Measurements from ENCODE around the gene FBXO39.

- TF ChIP-seq POLR2A (IDR thresholded peaks at IDR 0.05), result no peak
- TF ChIP-seq, protein P1, sequence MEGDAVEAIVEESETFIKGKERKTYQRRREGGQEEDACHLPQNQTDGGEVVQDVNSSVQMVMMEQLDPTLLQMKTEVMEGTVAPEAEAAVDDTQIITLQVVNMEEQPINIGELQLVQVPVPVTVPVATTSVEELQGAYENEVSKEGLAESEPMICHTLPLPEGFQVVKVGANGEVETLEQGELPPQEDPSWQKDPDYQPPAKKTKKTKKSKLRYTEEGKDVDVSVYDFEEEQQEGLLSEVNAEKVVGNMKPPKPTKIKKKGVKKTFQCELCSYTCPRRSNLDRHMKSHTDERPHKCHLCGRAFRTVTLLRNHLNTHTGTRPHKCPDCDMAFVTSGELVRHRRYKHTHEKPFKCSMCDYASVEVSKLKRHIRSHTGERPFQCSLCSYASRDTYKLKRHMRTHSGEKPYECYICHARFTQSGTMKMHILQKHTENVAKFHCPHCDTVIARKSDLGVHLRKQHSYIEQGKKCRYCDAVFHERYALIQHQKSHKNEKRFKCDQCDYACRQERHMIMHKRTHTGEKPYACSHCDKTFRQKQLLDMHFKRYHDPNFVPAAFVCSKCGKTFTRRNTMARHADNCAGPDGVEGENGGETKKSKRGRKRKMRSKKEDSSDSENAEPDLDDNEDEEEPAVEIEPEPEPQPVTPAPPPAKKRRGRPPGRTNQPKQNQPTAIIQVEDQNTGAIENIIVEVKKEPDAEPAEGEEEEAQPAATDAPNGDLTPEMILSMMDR (IDR thresholded peaks at IDR 0.05), result no peak
Measured at GRCh38 chr17:6787081-6787693, 11.2 kb downstream of the FBXO39 start.
